Tibial artery (tissue), 4 donors: ENCODE measurements around the gene LRFN2.

Source experiments
- DNase-seq, 2 donors: peaks; one replicate each; pipeline ENCODE4 v3.0.0-alpha.2; 2019
- H3K27ac ChIP-seq, 2 donors: fragments of 200-600 bp; sonication (generic) in 1 of 2; 1 replicate in 1 of 2; 2 replicates in 1 of 2; pipeline ENCODE4 v1.5.1; 2018 to 2019; ENCODE audit warnings: mild to moderate bottlenecking in 1 of 2
- H3K27me3 ChIP-seq, 2 donors: fragments of 200-600 bp; sonication (generic) in 1 of 2; one replicate each; pipeline versions ENCODE4 v1.5.1 to v1.6.0; 2016 to 2019
- H3K36me3 ChIP-seq, 3 donors: fragments of 200-600 bp; sonication (generic) in 2 of 3; one replicate each; pipeline ENCODE4 v1.5.1; 2016 to 2019; ENCODE audit warnings: mild to moderate bottlenecking in 2 of 3
- H3K4me1 ChIP-seq, 4 donors: fragments of 200-600 bp; sonication (generic) in 2 of 4; 1 replicate in 3 of 4; 2 replicates in 1 of 4; pipeline ENCODE4 v1.5.1; 2016 to 2019
- H3K4me3 ChIP-seq, 2 donors: fragments of 200-600 bp; sonication (generic) in 1 of 2; 1 replicate in 1 of 2; 2 replicates in 1 of 2; pipeline ENCODE4 v1.5.1; 2018 to 2019; ENCODE audit warnings: mild to moderate bottlenecking in 2 of 2
- H3K9me3 ChIP-seq, 3 donors: fragments of 200-600 bp; sonication (generic) in 1 of 3; one replicate each; pipeline ENCODE4 v1.5.1; 2016 to 2019
- intact Hi-C: fragments of 100-400 bp; cut with DNase I; formaldehyde crosslinking; loops from one replicate; pipeline ENCODE4 v1.15.0; 2023; ENCODE audit warnings: low total_unique reads
- TF ChIP-seq, protein P1 (sequence below), 2 experiments: fragments of 200-600 bp in 1 of 2; fragments of 450-650 bp in 1 of 2; IDR thresholded peaks; one replicate each; pipeline ENCODE4 v1.5.1; 2017 to 2019; ENCODE audit warnings: antibody characterized with exemption in 2 of 2, mild to moderate bottlenecking in 1 of 2, moderate library complexity in 1 of 2

The LRFN2 gene

DNA sequence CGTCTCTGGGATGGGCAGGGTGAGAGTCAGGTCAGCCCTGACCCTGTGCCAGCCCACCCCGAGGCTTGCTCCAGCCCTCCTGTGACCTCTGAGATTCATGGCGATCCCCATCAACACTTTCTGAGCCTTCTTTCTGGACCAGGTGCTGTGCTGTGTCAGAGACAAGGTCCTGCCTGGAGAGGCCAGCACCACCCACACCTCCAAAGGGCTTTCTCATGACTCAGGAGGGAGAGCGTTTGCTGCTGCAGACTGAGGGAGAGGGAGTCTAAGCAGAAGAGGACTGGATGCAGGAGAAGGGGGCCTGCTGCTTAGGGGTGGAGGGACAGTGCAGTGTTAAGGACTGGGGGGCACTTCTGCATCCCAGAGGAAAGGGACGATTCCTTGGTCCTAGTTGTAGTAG is 193.5 kb downstream of the LRFN2 start:
- no peak overlapping the region for H3K27ac ChIP-seq
- H3K36me3 ChIP-seq, result no peaks in the 10 kb centered on the region
- H3K4me1 ChIP-seq, result no peaks in the 10 kb centered on the region
- TF ChIP-seq, protein P1, sequence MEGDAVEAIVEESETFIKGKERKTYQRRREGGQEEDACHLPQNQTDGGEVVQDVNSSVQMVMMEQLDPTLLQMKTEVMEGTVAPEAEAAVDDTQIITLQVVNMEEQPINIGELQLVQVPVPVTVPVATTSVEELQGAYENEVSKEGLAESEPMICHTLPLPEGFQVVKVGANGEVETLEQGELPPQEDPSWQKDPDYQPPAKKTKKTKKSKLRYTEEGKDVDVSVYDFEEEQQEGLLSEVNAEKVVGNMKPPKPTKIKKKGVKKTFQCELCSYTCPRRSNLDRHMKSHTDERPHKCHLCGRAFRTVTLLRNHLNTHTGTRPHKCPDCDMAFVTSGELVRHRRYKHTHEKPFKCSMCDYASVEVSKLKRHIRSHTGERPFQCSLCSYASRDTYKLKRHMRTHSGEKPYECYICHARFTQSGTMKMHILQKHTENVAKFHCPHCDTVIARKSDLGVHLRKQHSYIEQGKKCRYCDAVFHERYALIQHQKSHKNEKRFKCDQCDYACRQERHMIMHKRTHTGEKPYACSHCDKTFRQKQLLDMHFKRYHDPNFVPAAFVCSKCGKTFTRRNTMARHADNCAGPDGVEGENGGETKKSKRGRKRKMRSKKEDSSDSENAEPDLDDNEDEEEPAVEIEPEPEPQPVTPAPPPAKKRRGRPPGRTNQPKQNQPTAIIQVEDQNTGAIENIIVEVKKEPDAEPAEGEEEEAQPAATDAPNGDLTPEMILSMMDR (IDR thresholded peaks at IDR 0.05), result no peak
- no peaks in the 10 kb centered on the region for H3K9me3 ChIP-seq
- no peak for DNase-seq
- intact Hi-C loops, result no loop called here
- peaks cover 0 to 23% of the 10 kb centered on the region in 2 donors for H3K27me3 ChIP-seq
- H3K4me3 ChIP-seq, result no peak overlapping the region

DNA sequence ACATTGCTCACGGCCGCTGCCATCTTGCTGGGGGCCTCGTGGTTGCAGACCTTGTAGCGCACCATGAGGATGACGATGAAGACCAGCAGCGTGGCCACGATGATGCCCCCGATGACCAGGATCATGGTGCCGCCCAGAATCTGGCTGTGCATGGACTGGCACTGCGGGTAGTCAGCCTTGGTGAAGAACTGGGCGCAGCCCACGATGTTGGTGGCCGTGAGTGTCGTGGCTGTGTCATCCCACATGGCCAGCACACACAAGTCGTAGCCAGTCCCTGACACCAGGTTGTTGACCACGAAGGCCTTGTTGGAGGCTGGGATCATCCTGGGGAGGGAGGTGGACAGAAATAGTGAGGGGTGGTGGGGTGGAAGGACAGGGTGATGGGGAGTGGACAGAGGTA is 194.6 kb downstream of the LRFN2 start:
- no peaks in the 10 kb centered on the region for H3K4me1 ChIP-seq
- H3K9me3 ChIP-seq, result no peaks in the 10 kb centered on the region
- H3K27ac ChIP-seq, result no peak overlapping the region
- TF ChIP-seq, protein P1 (IDR thresholded peaks at IDR 0.05), result no peak
- no peaks in the 10 kb centered on the region for H3K36me3 ChIP-seq
- intact Hi-C loops, result no loop called here
- peaks cover 0 to 23% of the 10 kb centered on the region in 2 donors for H3K27me3 ChIP-seq
- DNase-seq, result no peak
- H3K4me3 ChIP-seq, result no peak overlapping the region

DNA sequence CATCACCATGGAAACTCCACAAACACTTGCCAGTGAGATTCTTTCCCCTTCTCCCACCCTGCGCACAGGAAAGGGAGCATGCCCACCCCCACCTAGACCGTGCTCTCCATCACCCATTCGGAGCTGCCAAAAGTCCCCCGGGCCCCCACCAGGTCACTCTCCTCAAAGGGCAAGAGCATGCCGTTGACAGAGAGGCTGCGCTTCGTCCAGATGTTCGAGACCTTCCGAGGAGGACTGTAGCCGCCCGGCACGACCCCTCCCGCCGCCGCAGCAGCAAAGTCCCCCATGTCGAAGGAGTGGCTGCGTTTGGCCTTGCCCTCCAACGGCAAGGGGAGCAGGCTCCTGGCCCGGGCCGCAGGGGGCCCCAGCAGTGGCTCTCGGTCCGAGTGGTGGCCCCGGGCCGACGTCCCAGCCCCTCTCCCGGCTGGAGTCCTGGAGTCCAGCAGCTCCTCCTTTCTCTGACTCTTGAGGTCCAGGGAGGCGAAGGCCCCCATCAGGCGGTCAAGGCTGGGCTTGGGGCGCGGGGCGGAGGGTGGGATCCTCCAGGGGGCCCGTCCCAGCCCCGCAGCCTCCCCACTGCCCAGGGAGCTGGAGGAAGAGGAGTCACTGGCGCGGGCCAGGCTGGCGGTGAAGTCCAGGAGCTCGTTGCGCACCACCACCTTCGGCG is 195.2 kb downstream of the LRFN2 start:
- Histone ChIP-seq H3K27ac (no peak overlapping the region), H3K9me3 (no peaks in the 10 kb centered on the region), H3K4me3 (no peak overlapping the region), H3K27me3 (peaks cover 0 to 23% of the 10 kb centered on the region in 2 donors), H3K4me1 (no peaks in the 10 kb centered on the region), H3K36me3 (no peaks in the 10 kb centered on the region)
- DNase-seq, result no peak
- intact Hi-C loops, result no loop called here
- TF ChIP-seq, protein P1 (IDR thresholded peaks at IDR 0.05), result no peak

DNA sequence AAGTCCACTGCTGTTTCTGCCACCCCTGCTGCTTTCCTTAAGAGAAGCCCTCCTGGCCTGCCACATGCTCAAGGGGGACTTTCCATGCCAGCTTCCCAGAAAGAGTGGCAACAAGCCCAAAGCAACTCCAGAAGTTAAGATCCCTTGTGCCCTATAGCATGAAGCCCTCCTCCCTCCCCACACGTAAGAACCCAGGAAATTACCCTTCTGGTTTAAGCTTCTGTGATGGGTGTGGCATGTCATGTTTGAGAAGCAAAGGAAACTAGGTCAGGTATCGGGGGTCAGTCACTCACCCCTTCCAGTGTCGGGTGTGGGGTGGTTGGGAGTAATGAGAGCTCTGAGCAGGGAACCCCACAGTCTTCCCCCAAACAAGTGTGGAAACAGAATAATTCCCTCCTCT is 196.1 kb downstream of the LRFN2 start:
- H3K4me3 ChIP-seq, result no peak overlapping the region
- H3K36me3 ChIP-seq, result no peaks in the 10 kb centered on the region
- intact Hi-C loops, result no loop called here
- peaks cover 0 to 23% of the 10 kb centered on the region in 2 donors for H3K27me3 ChIP-seq
- H3K9me3 ChIP-seq, result no peaks in the 10 kb centered on the region
- TF ChIP-seq, protein P1 (IDR thresholded peaks at IDR 0.05), result no peak
- no peak overlapping the region for H3K27ac ChIP-seq
- H3K4me1 ChIP-seq, result no peaks in the 10 kb centered on the region
- DNase-seq, result no peak

DNA sequence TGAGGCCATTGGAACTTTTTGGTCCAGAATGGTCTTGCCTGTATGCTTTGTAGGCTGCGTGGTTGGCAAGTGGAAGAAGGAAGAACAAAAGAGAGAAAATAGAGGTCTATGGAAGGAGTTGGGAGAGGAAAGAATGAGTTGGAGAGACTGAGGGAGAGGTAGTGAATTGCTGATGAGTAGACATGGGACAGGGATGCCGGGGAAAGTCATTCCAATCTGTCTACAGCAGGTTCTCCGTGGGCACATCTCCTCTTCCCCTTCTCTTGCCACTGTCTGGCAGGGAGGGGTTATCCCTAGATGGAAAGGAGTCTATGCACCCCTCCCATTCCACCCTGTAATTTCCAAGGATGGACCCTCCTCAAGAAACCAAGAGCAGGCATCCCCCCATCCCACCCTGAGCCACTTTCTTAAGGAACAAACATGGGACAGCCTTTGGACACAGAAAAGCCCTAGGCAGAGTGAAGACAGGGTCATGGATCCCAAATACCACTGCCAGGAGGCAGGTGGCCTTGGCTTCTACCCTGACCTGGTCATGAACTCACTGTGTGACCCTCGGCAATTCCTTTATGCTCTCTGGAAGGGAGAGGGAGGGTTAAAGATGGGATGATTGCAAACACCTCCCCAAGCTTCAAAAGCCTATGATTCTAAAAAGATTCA is 196.9 kb downstream of the LRFN2 start:
- Histone ChIP-seq H3K9me3 (no peaks in the 10 kb centered on the region), H3K27me3 (peaks cover 0 to 23% of the 10 kb centered on the region in 2 donors), H3K36me3 (no peaks in the 10 kb centered on the region), H3K4me3 (no peak overlapping the region), H3K27ac (no peak overlapping the region), H3K4me1 (no peaks in the 10 kb centered on the region)
- DNase-seq, result no peak
- TF ChIP-seq, protein P1 (IDR thresholded peaks at IDR 0.05), result no peak
- intact Hi-C loops, result no loop called here
